Prostate gland (tissue), 2 donors: ENCODE data around the gene FARS2. TPM values are rescaled to one million over a fixed set of nuclear protein-coding genes. Genes with fewer than 3 reads are reported as not detected.

Experiments used
- DNase-seq: peaks from one replicate; pipeline ENCODE4 v3.0.0-alpha.2; 2019; ENCODE audit warnings: low spot score
- H3K27ac ChIP-seq, 2 donors: fragments of 200-600 bp; sonication (generic); 2 replicates each; pipeline ENCODE4 v1.5.1; 2017 to 2019
- H3K27me3 ChIP-seq: fragments of 200-600 bp; sonication (generic); replicated peaks from 2 replicates; pipeline ENCODE4 v1.5.1; 2019; ENCODE audit not compliant: insufficient read depth
- H3K36me3 ChIP-seq, 2 donors: fragments of 200-600 bp; sonication (generic); 1 replicate in 1 of 2; 2 replicates in 1 of 2; pipeline versions ENCODE4 v1.5.1 to v1.8.1; 2017 to 2019
- H3K4me1 ChIP-seq: fragments of 200-600 bp; sonication (generic); replicated peaks from 2 replicates; pipeline ENCODE4 v1.5.1; 2019
- H3K4me3 ChIP-seq, 2 donors: fragments of 200-600 bp; sonication (generic); 2 replicates each; pipeline ENCODE4 v1.5.1; 2017 to 2019
- H3K9me3 ChIP-seq: fragments of 200-600 bp; sonication (generic); 2 replicates; pipeline ENCODE4 v1.5.1; 2017
- POLR2A ChIP-seq: fragments of 450-650 bp; IDR thresholded peaks from one replicate; pipeline ENCODE4 v1.6.1; 2016; ENCODE audit warnings: antibody characterized with exemption, mild to moderate bottlenecking
- POLR2AphosphoS5 ChIP-seq: sonication (generic); formaldehyde crosslinking; IDR thresholded peaks from one replicate; pipeline ENCODE4 v1.6.1; 2017; ENCODE audit warnings: antibody characterized with exemption
- WGBS: methylation state at CpG from one replicate; pipeline ENCODE4 v1.1.5; 2018; 5-methylcytosine and 5-hydroxymethylcytosine counted together
- intact Hi-C: fragments of 100-400 bp; cut with DNase I; formaldehyde crosslinking; loops from one replicate; pipeline ENCODE4 v1.14.2; 2022
- total RNA-seq, 2 donors: library from RNA; depleted of rRNA; stranded (reverse); fragments of >200 nt; gene quantifications; one replicate each; pipeline ENCODE4 v1.1.0, GENCODE V29; 2016
- TF ChIP-seq, protein P1 (sequence below), 4 experiments: fragments of 200-600 bp in 2 of 4; fragments of 450-650 bp in 2 of 4; sonication (generic) in 2 of 4; IDR thresholded peaks; 1 replicate in 3 of 4; 2 replicates in 1 of 4; pipeline ENCODE4 v1.5.1; 2016 to 2019; ENCODE audit warnings: antibody characterized with exemption in 4 of 4, mild to moderate bottlenecking in 2 of 4, moderate library complexity in 2 of 4

Gene FARS2
- total RNA-seq, 2 donors from 2014 or later: 11.6 to 19.5 TPM

DNA sequence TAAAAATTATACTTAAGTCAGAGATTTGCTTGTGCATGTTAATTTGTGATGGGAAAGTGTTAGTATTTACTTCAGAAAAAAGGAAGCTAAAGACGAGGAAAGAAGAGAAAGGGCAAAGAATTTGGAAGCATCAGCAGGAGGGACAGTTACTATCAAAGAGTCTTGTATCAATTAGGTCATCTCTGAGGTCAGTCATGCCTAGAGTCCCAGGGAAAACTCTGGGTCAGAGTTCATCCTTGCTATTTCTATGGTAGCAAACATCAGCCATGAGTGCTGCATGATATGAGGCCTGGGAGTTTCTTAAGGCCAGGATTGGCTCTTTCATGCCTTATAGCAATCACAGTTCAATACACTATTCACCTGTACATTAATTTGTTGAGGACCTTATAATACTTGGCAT is 292.9 kb downstream of the FARS2 start:
- TF ChIP-seq POLR2AphosphoS5: no peak
- TF ChIP-seq, protein P1, sequence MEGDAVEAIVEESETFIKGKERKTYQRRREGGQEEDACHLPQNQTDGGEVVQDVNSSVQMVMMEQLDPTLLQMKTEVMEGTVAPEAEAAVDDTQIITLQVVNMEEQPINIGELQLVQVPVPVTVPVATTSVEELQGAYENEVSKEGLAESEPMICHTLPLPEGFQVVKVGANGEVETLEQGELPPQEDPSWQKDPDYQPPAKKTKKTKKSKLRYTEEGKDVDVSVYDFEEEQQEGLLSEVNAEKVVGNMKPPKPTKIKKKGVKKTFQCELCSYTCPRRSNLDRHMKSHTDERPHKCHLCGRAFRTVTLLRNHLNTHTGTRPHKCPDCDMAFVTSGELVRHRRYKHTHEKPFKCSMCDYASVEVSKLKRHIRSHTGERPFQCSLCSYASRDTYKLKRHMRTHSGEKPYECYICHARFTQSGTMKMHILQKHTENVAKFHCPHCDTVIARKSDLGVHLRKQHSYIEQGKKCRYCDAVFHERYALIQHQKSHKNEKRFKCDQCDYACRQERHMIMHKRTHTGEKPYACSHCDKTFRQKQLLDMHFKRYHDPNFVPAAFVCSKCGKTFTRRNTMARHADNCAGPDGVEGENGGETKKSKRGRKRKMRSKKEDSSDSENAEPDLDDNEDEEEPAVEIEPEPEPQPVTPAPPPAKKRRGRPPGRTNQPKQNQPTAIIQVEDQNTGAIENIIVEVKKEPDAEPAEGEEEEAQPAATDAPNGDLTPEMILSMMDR (IDR thresholded peaks at IDR 0.05): no peak
- no peak for TF ChIP-seq POLR2A
- no peaks in the 10 kb centered on the region for H3K36me3 ChIP-seq
- 93% methylated on average over 1 of the region's 1 CpG for WGBS
- no peaks in the 10 kb centered on the region for H3K9me3 ChIP-seq
- H3K27ac ChIP-seq: no peak overlapping the region
- H3K4me3 ChIP-seq: no peak overlapping the region
- no peaks in the 10 kb centered on the region for H3K27me3 ChIP-seq
- no peaks in the 10 kb centered on the region for H3K4me1 ChIP-seq
- DNase-seq: no peak
- intact Hi-C loops: no loop called here

DNA sequence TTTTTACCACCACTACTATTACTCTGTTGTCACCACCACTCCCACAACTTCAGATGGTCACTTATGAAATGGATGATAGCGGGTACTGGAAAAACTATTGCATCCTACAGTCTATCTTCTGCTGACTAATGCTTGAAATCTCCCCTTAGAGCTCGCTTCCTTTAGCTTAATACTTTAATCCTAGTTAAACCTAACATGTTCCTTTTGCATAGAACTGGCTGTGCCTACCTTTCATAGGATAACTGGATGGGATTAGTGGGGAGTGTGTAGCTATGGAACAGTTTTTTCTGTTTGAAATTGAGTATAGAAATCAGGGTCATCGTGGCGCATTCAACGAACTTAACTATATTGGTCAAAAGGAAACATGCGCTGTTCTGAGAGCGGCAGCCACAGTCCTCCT is 294.7 kb downstream of the FARS2 start:
- Histone ChIP-seq H3K27ac (no peak overlapping the region), H3K27me3 (no peaks in the 10 kb centered on the region), H3K4me3 (no peak overlapping the region), H3K36me3 (no peaks in the 10 kb centered on the region), H3K4me1 (no peaks in the 10 kb centered on the region), H3K9me3 (no peaks in the 10 kb centered on the region)
- WGBS: 97% methylated on average over 7 of the region's 7 CpGs
- TF ChIP-seq POLR2A: no peak
- TF ChIP-seq, protein P1 (IDR thresholded peaks at IDR 0.05): no peak
- no peak for TF ChIP-seq POLR2AphosphoS5
- no peak for DNase-seq
- intact Hi-C loops: no loop called here

DNA sequence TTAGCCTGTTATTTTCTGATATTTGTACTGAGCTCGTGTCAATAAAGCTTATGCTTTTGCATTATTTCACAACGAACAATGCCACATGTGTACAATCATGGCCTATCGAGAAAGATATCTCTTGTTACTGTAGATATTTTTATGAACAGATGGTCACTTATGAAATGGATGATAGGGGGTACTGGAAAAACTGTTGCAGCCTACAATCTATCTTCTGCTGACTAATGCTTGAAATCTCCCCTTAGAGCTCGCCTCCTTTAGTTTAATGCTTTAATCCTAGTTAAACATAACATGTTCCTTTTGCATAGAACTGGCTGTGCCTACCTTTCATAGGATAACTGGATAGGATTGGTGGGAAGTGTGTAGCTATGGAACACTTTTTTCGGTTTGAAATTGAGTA is 296.2 kb downstream of the FARS2 start:
- Histone ChIP-seq H3K9me3 (no peaks in the 10 kb centered on the region), H3K27ac (no peak overlapping the region), H3K4me3 (no peak overlapping the region), H3K27me3 (no peaks in the 10 kb centered on the region), H3K4me1 (no peaks in the 10 kb centered on the region), H3K36me3 (no peaks in the 10 kb centered on the region)
- no peak for DNase-seq
- intact Hi-C loops: no loop called here
- TF ChIP-seq POLR2A: no peak
- TF ChIP-seq, protein P1 (IDR thresholded peaks at IDR 0.05): no peak
- TF ChIP-seq POLR2AphosphoS5: no peak
- 94% methylated on average over 5 of the region's 5 CpGs for WGBS

DNA sequence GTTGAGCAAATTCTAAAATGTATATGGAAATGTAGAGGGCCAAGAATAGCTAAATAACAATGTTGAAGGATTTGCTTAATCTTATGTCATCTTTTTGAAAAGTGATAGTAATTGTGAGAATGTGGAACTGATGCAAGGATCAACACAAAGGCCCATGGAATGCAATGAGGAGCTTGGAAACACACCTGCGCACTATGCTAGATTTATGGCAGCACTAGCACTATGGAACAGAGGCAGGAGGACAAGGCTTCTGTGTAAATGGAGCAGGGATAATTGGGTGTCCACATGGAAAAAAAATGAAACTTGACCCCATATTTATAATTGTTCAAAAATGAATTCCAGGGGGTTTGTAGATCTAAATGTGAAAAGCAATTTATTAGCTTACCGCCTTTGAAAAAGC is 298.3 kb downstream of the FARS2 start:
- Histone ChIP-seq H3K27ac (no peak overlapping the region), H3K4me1 (no peaks in the 10 kb centered on the region), H3K9me3 (no peaks in the 10 kb centered on the region), H3K27me3 (no peaks in the 10 kb centered on the region), H3K4me3 (no peak overlapping the region), H3K36me3 (no peaks in the 10 kb centered on the region)
- WGBS: 96% methylated on average over 2 of the region's 2 CpGs
- TF ChIP-seq POLR2AphosphoS5 (no peak), POLR2A (no peak)
- TF ChIP-seq, protein P1 (IDR thresholded peaks at IDR 0.05): no peak
- intact Hi-C loops: no loop called here
- no peak for DNase-seq

DNA sequence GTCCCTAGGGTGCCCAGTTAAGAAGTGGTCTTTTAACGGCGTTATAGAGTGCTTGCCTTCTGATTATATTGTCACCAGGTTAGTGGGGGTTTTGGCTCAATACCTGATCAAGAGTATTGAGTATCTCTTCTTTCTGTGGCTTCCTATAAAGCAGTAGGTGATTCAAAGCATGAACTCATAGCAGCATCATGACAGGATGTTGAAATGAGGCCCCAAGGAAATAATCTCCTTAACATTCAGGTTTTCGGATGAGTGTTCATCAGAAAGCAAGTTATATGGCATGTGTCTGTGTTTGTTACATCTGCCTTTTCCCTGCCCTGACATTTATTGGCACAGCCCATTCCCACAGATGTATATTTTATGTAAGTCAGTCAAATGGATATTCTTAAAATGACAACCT is 301.0 kb downstream of the FARS2 start:
- TF ChIP-seq POLR2A: no peak
- TF ChIP-seq, protein P1 (IDR thresholded peaks at IDR 0.05): no peak
- no peak for TF ChIP-seq POLR2AphosphoS5
- no peaks in the 10 kb centered on the region for H3K4me1 ChIP-seq
- H3K4me3 ChIP-seq: no peak overlapping the region
- DNase-seq: no peak
- H3K9me3 ChIP-seq: no peaks in the 10 kb centered on the region
- H3K27ac ChIP-seq: no peak overlapping the region
- intact Hi-C loops: no loop called here
- no peaks in the 10 kb centered on the region for H3K36me3 ChIP-seq
- 64% methylated on average over 3 of the region's 3 CpGs for WGBS
- no peaks in the 10 kb centered on the region for H3K27me3 ChIP-seq
